IPS-11a (cell line): Measurements from ENCODE around the gene LRRC55.
"Not testable (repeated sequence)": the region's sequence is repeated elsewhere in the genome, so short reads cannot be mapped to it uniquely, and the experiment has no call there.

ENCODE experiments used
- H3K4me3 ChIP-seq: one replicate; pipeline ENCODE4 v1.5.1; 2013; ENCODE audit warnings: low read depth, low read length, control low read depth

LRRC55 gene

DNA sequence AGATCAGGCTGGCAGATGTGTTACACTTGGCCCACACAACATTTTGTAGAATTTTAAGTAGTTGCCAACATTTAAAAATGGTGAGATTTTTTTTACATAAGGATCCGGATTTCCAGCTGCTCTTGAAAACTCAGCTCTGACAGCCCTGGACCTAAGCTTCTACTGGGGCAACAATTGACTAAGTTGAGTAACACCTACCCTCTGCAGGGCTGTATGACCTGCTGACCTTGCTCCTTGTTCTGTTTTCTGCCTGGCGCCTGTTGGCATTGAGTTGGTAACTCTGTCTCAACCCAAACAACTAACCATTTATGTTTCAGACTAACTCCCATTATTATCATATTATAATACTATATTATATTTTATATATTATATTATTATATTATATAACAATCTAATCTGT is 21.1 kb upstream of the LRRC55 start:
- no peak overlapping the region for H3K4me3 ChIP-seq

DNA sequence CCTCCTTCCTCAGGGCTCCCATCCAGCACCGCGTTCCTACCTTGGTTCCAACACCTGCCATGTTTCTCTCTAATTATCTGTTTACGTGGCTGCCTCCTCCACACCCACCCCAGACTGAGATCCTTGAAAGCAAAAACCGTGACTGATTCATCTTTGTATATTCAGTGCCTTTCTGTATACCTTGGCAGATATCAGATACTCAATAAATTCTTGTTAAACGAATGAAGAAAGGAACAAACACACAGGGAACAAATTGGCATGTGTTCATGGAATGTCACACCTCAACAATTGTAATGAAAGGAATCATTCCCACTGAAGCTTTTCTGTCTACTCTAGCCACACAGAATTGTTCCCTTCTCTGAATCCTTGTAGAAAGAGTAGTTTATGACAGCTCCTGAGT is 20.4 kb upstream of the LRRC55 start:
- H3K4me3 ChIP-seq: no peak overlapping the region

DNA sequence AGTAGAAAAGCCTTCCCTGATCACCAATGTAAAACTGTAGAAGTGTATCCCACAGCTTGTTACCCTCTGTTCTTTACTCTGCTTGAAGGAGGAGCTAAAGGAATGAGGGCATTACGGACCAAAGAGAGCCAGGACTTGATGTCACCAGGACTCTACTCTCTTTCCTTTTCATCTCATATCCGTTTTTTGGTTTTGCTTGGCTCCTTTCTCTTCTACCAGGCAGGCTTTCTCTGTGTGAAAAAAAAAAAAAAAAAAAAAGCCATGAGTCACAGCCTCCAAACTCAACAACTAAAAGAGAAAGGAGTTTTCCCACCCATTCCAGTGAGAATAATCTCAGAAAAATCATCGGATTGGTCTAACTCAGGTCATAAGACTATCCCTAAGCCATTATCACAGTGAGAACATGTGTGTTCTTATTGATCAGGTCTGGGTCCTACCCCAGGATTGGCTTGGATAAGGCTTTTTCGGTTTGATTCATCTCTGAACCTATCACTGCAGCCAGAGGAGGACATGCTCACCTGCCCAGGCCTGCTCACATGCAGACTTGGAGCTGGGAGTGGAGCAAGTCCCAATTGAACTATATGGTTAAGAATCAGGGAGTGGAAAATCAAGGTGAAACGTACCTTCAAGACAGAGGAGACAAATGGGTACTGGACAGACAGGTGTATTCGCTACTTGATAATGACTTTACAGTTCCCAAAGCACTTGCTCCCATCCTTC is 19.4 kb upstream of the LRRC55 start:
- no peak overlapping the region for H3K4me3 ChIP-seq

DNA sequence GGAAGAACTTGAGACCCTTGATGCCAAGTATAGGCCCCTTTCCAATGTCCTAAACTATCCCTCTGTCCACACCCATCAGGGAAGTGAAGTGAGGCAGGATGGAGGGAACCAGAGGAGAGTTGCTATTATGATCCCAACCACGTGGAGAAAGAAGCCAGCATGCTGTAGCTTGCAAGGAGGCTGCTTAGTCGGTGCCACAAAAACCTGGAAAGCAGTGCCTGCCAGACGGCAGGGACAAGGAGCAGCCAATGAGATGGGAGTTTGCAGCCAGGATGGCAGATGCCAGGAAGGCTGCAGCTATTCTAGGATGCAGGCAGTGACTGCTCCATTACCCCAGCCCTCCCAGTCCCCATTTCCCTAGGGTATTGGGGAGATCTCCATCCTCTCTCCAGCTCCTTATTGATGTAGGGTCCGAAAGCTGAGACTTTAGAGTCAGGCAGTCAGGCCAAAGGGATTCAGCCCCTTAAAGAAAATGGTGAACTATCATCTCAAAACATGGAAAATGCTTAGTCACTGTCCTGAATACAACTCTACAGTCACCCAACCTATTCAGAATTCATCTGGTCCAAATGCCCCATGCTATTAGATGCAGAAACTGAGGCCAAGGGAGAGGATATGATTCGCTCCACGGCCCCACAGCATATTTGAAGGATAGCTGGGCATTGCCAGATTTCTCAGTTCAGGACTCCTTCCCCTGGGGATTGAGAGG is 18.4 kb upstream of the LRRC55 start:
- H3K4me3 ChIP-seq: no peak overlapping the region

DNA sequence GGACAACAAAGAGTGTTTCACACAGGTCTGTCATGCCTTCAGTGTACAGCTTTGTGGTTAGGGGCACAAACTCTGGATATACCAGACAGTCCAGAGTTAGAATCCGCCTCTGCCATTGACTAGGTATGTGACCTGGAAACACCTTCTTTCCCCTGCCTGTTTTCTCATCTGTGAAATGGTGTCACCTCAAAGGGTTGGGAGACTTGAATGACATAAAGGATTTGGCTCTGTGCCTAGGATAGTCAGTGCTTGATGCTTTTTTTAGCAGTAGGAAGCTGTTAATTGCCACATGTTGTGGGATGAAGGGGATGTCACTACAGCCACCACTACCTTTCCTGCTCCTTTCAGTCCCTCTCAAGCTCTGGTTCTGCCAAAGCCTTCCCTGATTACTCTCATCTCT is 17.4 kb upstream of the LRRC55 start:
- no peak overlapping the region for H3K4me3 ChIP-seq

DNA sequence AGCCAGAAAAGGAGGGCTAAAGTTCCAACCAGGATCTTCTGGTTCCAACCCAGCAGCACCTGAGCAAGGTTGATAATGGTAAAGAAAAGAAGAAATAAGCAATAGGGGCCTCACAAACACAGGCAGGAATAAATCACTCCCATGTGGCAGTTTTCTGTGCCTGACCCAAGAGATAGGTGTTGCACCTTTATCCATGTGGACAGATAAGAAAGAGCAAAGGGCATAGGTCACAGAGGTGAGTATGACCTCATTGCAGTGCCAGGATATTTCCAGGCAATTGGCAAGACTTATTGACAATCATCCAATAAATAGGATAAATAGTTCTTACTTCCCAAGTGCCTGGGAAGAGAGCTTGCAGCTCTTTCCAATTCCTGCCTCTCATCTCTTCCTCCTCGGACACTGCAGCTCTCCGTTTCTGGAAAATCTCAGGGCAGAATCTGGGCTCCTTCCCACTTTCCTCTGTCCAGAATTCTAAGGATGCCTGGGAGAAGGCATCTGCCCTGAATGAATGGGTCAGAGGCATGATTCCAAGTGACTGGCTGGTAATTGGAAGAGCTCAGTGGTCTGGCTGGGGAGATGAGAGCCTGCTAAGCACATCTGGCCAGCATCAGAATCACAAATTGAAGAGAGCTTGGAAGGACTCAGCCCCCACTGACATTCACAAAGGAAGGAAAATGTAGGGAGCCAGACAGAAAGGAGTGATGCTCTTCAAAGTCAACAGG is 14.5 kb upstream of the LRRC55 start:
- H3K4me3 ChIP-seq: no peak overlapping the region

DNA sequence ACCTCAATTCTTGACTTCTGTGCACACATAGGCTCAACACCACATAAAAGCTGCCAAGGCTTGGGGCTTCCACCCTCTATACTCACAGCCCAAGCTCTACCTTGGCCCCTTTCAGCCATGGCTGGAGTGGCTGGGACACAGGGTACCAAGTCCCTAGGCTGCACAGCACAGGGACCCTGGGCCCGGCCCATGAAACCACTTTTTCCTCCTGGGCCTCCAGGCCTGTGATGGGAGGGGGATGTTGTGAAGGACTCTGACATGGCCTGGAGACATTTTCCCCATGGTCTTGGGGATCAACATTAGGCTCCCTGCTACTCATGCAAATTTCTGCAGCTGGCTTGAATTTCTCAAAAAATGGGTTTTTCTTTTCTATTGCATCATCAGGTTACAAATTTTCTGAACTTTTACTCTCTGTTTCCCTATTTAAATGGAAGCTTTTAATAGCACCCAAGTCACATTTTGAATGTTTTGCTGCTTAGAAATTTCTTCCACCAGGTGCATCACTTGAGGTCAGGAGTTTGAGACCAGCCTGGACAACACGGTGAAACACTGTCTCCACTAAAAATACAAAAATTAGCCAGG is 11.9 kb upstream of the LRRC55 start:
- H3K4me3 ChIP-seq: not testable (repeated sequence)

DNA sequence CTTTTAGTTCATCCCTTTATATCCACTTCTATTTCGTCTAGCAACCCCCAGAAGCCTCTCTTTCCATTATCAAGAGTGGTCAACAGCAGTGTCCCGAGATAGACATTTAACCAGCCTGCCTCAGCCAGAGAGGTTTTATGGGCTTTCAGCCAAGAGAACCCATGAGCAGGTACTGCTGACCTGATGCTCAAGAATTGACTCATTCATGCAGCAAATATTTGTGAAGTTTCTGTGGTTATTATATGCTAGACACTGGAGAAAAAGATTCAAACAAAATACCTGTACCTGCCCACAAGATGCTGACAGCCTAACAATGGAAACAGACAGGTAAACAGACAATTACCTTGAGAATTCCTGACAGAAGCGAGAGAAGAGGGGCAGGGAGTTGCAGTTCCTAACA is 9.7 kb upstream of the LRRC55 start:
- H3K4me3 ChIP-seq: no peak overlapping the region

DNA sequence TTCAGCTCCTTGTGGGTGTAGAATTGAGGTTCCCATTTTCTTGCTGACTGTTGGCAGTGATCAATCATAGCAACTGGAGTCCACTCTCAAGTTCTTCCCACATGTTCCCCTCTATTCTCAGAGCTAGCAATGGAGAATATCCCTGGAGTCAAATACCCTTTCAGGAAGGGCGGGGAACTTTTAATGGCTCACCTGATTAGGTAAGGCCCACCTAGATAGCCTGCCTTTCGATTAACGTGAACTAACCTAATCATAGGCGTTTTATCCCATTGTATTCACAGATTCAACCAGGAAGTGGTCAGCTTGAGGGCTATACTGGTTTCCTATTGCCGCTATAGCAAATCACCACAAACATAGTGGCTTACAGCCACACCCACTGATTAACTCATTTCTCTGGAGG is 7.1 kb upstream of the LRRC55 start:
- H3K4me3 ChIP-seq: no peak overlapping the region

DNA sequence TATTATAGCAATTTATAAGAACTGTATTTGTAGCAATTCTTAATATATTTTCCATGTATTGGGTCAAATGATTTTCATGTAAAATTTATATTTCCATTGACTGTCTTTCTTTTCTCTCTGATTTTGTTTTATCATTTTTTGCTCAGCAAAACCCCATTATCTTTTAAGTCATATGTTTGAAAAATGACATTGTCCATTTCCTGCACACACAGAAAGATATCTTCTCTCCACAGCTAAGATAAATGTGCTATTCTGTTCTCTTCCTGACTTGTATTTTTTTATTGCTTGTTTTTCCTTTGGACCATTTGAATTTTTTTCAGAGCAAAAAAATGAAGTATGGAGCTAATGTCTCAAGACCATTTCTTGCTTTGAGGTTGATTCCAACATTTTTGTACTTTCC is 6.3 kb upstream of the LRRC55 start:
- H3K4me3 ChIP-seq: no peak overlapping the region

DNA sequence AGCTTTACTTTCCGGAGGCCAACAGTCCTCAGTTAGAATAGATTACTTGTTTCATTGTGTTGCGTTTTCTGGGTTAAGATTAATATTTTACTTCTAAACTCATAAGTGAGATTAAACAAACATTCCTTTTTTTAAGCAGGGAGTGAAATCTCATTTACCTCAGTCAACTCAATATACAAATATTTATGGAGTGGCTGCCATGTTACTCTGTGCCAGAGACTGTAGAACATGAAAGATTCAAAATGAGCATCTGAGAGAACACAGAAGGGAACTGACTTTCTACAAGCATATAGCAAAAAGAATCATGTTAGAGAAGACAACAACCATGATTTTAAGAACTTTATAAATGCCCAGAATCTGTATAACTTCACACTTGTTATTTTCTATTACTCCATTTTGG is 3.4 kb upstream of the LRRC55 start:
- H3K4me3 ChIP-seq: no peak overlapping the region

DNA sequence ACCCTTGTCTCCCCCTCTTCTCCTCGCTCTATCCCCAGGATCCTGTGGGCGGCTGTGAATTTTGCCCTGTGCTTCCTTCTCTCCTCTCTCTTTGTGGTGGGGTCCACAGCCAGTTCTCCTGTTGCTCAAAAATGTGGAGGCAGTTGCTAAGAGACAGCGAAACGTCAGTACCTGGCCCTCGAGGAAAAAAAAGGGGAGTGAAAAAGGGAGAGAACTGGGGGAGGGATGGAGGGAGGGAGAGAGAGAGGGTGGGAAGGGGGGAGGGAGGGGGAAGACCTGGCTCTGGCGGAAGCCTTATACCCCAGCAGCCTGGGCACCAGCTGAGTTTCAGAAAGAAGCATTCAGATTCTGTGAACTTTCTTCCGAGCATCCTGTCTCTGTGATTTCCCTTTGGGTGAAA is 2.1 kb upstream of the LRRC55 start:
- H3K4me3 ChIP-seq: peak overlapping the region; percentile 60

DNA sequence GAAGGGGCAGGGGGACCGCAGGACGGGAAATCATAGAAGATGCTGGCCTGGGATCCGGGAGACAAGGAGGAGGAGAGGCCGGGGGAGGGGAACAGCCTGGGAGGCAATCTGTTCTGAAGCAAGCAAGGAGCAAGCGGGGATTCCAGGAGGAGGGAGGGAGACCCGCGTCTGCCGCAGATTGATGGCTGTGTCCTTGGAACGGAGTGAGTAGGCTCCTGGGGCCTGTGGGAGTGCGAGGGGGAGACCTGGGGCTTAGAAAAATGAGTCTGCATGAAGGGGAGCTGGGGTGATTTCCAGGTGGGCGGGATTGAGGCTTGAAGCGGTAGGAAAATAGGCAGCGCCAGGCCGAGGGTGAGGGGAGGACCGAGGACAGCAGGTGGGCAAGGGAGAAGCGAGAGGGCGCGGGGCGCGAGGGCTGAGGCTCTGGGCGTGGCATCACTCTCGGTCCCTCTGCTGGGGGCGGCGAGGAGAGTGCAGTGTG is 1.6 kb upstream of the LRRC55 start:
- H3K4me3 ChIP-seq: peak overlapping the region; percentile 60

DNA sequence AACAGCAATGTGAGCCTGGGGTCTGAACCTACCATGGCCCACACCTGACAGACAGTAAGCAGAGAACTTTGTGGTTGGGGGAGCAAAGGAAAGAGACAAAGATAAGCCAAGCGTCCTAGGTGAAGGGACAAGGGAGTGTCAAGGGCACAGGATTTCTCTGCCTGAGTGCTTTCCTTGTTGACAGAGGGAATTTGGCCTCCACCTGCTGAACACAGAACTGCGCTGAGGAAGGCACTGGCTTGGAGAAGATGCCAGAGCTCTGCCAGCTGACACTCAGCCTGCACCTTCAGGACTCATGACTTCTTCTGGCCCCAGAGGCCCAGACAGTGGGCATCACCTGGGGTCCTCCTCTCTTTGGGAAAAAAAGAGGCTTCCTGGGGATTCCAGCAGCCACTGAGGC is 789 bp upstream of the LRRC55 start:
- peak overlapping the region; percentile 60 for H3K4me3 ChIP-seq

DNA sequence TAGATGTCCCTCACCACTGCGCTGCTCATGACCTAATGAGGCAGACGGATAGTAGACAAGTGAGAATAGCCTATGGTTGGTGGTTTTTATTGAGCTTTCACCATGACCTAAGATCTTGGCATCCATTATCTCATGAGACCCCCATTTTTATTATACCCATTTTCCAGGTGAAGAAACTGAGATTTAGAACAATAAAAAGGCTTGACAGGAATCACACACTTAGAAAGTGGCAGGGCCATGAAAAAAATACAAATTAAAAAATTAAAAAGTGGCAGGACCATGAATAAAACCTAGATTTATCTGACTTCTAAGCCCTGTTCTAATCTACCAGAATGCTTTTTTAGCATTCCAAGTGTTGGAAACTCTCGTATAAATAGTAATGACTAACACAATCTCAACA is 1.1 kb downstream of the LRRC55 start:
- no peak overlapping the region for H3K4me3 ChIP-seq

DNA sequence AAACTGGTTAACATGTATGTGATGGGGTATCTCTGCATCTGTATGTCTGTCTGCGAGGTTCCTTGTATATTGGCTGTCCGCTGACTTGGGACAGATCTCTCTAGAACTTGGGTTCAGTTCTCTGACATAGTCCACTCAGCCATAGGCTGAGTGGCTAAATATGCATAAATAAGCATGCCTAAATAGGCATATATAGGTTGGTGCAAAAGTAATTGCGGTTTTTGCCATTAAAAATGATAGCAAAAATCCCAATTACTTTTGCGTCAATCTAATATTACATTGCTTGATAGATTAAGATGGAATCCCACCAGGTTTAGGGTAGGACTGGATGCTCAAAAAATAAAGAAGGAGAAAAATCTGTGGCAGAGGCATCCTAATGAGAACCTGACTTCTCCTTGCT is 8.8 kb downstream of the LRRC55 start:
- H3K4me3 ChIP-seq: no peak overlapping the region

DNA sequence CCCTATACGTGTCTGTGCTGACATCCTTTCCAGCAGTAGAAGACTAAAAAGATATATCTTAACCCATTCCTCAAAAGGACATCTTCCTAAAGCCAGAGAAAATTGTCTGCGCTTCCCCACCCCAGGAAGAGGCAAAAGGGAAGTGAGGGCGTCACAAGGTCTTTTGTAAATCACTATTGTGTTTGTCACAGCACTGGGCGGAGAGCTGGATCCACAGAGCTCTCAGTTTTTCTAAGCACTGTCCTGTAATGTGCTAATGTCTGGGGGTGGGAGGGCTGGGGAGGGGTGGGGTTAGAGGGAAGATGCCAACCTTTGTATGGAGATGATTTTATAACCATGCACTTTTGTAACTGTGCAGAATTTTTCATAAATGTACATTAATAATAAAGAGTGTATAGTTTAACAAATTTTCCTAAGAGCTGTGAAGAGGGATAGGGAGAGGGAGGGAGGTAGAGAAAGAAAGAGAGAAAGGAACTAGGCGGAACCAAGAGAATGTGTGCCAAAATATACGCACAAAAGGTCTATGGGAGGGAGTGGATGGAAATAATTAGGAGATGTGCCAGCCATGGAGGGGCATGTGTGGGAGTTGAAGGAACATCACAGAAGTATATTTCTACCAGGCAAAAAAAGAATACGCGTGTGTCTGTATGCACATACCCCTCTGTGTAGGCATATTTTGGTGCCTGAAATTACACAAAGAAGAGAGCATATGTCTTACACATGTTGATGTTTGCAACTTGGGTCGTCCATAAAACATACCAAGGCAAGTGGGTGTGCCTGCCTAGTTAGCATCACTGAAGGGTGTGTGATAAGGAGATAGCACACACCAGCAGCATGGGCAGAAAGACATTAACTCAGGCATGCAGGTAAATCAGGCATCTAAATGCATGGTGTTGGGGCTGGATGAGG is 9.8 kb downstream of the LRRC55 start:
- no peak overlapping the region for H3K4me3 ChIP-seq

DNA sequence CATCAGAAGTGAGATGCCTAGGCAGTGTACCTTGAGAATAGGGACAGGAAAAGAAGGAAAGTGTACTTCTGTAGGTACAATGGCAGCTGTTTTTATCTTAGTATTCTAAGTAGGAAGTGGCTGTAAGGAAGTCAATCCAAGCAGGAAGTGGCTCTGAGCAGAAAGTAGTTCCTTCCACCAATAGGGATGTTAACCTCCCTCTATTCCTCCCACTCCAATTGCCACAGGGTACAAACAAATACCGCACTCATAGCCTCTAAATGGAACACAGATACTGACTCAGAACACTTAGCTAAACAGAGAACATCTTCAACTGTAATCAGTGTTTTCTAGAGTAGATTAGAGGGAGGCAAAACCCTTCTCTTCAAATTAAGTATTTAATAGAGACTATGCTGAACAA is 10.6 kb downstream of the LRRC55 start:
- H3K4me3 ChIP-seq: no peak overlapping the region

DNA sequence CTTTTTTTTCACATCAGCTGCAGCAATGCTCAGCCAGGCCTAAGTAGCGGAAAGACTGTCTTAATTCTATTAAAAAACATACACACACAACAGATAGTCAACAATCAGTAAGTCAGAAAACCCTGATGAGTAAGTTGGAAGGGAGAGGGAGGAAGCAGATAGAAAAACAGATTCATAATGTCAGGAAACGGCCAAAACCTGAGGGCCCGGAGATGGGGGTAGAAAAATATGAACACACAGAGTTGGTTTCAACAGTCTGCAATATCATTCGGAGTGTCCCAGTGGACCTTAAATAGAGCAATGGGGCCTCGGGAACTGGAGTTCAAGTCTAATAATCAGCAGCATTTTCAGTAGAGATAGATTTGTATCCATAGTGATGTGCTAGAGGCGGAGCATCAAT is 14.8 kb downstream of the LRRC55 start:
- no peak overlapping the region for H3K4me3 ChIP-seq

DNA sequence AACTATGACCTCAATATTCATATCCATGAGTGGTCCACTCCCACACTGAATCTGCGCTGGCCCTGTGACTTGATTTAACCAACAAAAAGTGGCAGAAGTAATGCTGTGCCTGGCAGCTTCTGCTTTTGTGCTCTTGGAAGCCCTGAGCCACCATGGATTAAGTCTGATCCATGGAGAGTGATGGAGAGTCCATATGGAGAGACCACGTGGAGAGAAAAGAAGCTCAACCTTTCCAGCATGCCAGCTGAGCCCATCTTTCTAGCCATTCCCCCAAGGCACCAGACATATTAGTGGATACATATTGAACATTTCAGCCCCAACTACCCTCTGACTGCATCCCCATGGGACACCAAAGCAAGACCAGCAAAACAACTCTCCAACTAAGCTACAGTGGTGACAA is 16.0 kb downstream of the LRRC55 start:
- H3K4me3 ChIP-seq: no peak overlapping the region

DNA sequence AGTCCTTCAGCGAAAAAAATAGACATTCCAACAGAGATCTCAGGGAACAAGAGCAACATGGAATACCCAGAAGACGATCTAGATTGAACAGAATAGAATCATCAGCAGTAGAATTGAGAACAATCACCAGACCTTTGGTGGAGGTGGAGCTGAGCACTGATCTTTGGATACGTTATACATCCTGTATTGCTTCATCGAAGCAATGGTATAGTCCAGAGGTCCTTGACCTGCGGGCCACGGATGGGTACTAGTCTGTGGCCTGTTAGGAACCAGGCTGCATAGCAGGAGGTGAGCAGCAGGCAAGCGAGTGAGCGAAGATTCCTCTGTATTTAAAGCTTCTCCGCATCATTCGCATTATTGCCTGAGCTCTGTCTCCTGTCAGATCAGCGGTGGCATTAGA is 17.6 kb downstream of the LRRC55 start:
- H3K4me3 ChIP-seq: no peak overlapping the region
